HUES48 (cell line): ENCODE data around the gene CLEC1B.
"Not testable (repeated sequence)": the region's sequence is repeated elsewhere in the genome, so short reads cannot be mapped to it uniquely, and the experiment has no call there.

Source experiments
- H3K27ac ChIP-seq: one replicate; pipeline ENCODE4 v1.7.0; 2013; ENCODE audit warnings: low read depth, low read length, inconsistent platforms
- H3K27me3 ChIP-seq: 2 replicates; pipeline ENCODE4 v1.6.1; 2013; ENCODE audit warnings: mild to moderate bottlenecking, low read length; ENCODE audit not compliant: control insufficient read depth, insufficient read depth
- H3K36me3 ChIP-seq: 2 replicates; pipeline ENCODE4 v1.6.1; 2013; ENCODE audit warnings: low read length; ENCODE audit not compliant: control insufficient read depth, insufficient read depth
- H3K4me1 ChIP-seq: 2 replicates; pipeline ENCODE4 v1.6.1; 2013; ENCODE audit warnings: mild to moderate bottlenecking, low read length; ENCODE audit not compliant: control insufficient read depth, insufficient read depth
- H3K4me3 ChIP-seq: 2 replicates; pipeline ENCODE4 v1.5.1; 2013; ENCODE audit warnings: mild to moderate bottlenecking, low read depth, low read length
- H3K9ac ChIP-seq: 2 replicates; pipeline ENCODE4 v1.6.1; 2013; ENCODE audit warnings: mild to moderate bottlenecking, low read depth, low read length, moderate library complexity
- H3K9me3 ChIP-seq: 2 replicates; pipeline ENCODE4 v1.6.1; 2013; ENCODE audit warnings: low read length; ENCODE audit not compliant: control insufficient read depth, insufficient read depth

The CLEC1B gene

DNA sequence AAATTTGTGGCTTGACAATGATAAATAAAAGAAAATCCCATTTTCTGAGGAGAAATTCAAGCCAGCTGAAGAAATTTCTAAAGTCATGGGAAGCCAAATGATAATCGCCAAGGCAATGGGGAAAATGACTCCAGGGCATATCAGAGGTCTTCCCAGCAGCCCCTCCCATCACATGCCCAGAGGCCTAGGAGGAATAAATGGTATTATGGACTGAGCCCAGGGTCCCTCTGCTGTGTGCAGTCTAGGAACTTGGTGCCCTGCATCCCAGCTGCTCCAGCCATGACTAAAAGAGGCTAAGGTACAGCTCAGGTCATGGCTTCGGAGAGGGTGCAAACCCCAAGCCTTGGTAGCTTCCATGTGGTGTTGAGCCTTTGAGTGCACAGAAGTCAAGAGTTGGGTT lies 23.3 kb downstream of the CLEC1B start:
- no peak overlapping the region for H3K9ac ChIP-seq
- H3K9me3 ChIP-seq, result peaks cover 16% of the 10 kb centered on the region
- H3K27ac ChIP-seq, result no peak overlapping the region
- H3K27me3 ChIP-seq, result no peaks in the 10 kb centered on the region
- H3K36me3 ChIP-seq, result no peaks in the 10 kb centered on the region
- no peak overlapping the region for H3K4me3 ChIP-seq
- H3K4me1 ChIP-seq, result no peaks in the 10 kb centered on the region

DNA sequence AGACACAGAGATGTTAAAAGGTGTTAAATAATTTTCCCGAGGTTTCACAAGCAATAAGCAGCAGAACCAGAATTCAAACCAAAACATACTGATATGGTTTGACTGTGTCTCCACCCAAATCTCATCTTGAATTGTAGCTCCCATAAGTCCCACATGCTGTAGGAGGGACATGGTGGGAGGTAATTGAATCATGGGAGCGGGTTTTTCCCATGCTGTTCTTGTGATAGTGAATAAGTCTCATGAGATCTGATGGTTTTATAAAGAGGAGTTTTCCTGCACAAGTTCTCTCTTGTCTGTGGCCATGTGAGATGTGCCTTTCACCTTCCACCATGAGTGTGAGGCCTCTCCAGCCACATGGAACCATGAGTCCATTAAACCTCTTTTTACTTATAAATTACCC lies 24.2 kb downstream of the CLEC1B start:
- H3K9ac ChIP-seq, H3K4me3 ChIP-seq, H3K36me3 ChIP-seq, H3K27ac ChIP-seq, H3K27me3 ChIP-seq, H3K4me1 ChIP-seq: not testable (repeated sequence)
- H3K9me3 ChIP-seq, result peaks cover 16% of the 10 kb centered on the region

DNA sequence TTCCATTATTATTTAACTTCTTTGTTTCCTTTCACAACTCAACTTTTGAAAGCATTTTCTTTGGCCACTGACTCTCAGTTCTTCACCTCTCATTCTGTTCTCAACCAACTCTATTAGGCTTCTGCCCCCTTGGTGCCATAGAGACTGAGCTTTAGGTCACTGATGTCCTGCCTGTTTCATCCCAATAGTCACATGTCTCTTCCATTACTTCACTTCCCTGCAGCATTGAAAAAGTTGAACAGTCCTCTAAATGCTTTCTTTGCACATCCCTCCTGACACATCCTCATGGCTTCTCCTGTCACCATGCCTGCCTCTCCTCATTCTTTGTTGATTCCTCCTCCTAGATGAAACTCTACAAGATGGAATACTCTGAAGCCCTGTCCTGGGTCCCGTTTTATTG lies 25.0 kb downstream of the CLEC1B start:
- Histone ChIP-seq H3K9me3 (peaks cover 16% of the 10 kb centered on the region), H3K27me3 (no peaks in the 10 kb centered on the region), H3K36me3 (no peaks in the 10 kb centered on the region), H3K9ac (no peak overlapping the region), H3K27ac (no peak overlapping the region), H3K4me3 (no peak overlapping the region), H3K4me1 (no peaks in the 10 kb centered on the region)

DNA sequence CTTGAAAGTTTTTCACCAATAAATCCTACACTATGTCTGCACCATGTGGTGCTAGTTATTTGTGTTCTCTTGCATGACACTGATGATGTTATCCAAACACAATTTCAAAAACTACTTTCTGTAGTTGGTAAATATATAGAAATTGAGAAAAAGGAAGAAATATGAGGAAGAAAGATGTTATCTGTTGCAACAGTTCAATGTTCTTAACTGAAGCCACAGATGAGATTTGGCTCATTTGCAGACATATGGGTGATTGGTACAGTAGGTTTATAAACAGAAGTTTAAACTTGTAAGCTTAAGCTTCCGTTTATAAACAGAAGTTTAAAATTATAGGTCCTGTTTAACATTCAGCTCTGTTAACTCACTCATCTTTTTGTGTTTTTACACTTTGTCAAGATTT lies 27.7 kb downstream of the CLEC1B start, which contains the start of gene CLEC12A:
CLEC12A (plus strand) TSS at position 229 of the 400 bp plus-strand sequence. CDS start 188 bp downstream, outside the sequence.
- Histone ChIP-seq H3K9me3 (peaks cover 12% of the 10 kb centered on the region), H3K27ac (no peak within 1 kb of the TSS), H3K9ac (no peak within 1 kb of the TSS), H3K27me3 (no peaks in the 10 kb centered on the region), H3K4me3 (no peak within 1 kb of the TSS), H3K36me3 (no peaks in the 10 kb centered on the region), H3K4me1 (no peaks in the 10 kb centered on the region)

DNA sequence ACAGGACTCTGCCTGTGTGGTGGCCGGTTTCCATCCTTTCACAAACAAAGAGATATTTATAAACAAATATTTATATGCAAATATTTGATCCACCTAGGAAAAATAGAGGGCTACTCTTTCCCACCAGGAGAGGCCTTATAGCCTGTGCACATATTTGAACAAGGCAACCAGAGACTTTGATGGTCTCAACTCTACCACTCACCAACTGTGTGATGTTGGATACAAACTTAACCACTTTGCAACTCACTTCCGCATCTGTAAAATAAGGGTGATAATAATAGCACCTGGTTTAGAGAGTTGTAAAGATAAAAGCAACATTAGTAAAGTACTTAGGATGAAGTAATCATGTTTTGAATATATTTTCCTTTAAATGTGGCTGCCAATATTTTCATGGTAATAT lies 29.2 kb downstream of the CLEC1B start:
- Histone ChIP-seq H3K27ac (no peak overlapping the region), H3K36me3 (no peaks in the 10 kb centered on the region), H3K27me3 (no peaks in the 10 kb centered on the region), H3K4me1 (no peaks in the 10 kb centered on the region), H3K9me3 (no peaks in the 10 kb centered on the region), H3K9ac (no peak overlapping the region), H3K4me3 (no peak overlapping the region)

DNA sequence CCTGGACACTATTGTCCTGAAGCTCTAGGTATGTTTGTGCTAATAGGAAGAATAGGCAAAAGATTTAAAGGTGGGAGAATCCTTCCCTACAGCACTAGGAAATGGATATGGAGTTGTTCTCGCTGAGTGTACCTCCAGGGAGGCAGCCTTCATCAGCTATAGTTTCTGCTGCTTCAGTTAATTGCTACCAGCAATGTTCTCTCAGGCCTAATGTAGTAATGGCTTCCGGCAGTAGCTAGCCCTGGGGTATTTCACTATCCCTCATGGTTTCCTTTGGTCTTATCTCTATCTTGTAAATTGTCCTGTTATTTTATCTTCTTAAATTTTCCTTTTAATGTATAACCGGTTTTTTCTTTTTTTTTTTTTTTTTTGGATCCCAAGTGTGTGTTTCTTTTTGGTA lies 37.0 kb downstream of the CLEC1B start:
- 0 out of 2 replicates have a peak, but pooled peaks cover 3% of the 10 kb centered on the region for H3K4me1 ChIP-seq
- no peaks in the 10 kb centered on the region for H3K36me3 ChIP-seq
- no peaks in the 10 kb centered on the region for H3K27me3 ChIP-seq
- no peak overlapping the region for H3K4me3 ChIP-seq
- no peaks in the 10 kb centered on the region for H3K9me3 ChIP-seq
- no peak overlapping the region for H3K27ac ChIP-seq
- H3K9ac ChIP-seq, result no peak overlapping the region

DNA sequence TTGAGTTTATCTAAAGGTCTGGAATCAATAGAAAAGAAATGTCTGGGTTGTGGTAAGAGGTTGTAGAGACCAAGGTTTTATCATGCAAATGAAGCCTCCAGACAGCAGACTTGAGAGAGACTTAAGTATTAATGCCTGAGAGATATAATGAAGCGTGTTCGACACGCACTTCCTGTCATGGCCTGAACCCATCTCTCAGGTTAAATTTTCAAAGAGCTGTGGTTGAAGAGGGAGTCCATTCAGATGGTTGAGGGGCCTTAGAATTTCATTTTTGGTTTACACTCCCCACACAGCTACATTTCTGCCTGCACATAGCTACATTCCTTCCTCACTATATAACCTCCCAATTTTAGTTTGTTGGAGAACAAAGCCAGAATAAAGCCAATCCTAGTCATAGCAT lies 37.8 kb downstream of the CLEC1B start:
- Histone ChIP-seq H3K27ac (no peak overlapping the region), H3K9ac (no peak overlapping the region), H3K36me3 (no peaks in the 10 kb centered on the region), H3K9me3 (no peaks in the 10 kb centered on the region), H3K4me1 (0 out of 2 replicates have a peak, but pooled peaks cover 3% of the 10 kb centered on the region), H3K27me3 (no peaks in the 10 kb centered on the region), H3K4me3 (no peak overlapping the region)

DNA sequence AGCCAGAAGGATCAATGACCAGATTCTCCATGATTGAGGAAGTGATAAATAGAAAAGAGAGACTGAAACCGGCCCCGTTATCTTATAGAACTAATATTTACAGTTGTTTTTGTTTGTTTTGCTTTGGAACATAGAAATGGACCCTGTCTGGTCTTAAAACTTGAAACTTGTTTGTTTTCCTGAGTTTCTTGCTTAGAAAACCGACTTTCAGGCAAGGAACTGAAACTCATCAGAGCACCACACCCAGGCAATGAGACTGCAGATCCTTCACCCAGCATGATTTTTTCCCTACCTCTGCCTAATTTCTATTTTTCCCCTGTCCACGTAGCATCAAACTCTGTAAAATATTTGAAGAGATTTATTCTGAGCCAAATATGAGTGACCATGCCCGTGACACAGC lies 38.3 kb downstream of the CLEC1B start:
- Histone ChIP-seq H3K36me3 (no peaks in the 10 kb centered on the region), H3K27me3 (no peaks in the 10 kb centered on the region), H3K4me1 (0 out of 2 replicates have a peak, but pooled peaks cover 3% of the 10 kb centered on the region), H3K9ac (no peak overlapping the region), H3K27ac (no peak overlapping the region), H3K4me3 (no peak overlapping the region), H3K9me3 (no peaks in the 10 kb centered on the region)

DNA sequence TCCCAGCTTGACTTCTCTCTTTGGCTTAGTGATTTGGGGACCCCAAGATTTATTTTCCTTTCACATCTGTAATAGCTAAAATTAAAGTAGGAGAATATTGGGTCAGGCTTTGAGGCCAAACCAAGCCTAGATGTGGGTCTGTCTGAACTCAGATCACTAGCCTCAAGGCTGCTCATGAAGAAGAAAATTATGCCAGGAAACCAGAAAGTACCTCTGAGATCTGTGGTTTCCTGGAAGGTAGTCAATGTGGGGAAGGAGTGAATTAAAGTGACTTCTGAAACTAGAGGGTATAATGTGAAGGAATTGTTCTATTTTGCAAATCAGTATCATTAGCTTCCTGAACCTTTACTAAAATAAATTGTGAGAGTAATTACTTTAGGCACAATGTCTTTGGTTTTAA lies 41.1 kb downstream of the CLEC1B start:
- Histone ChIP-seq H3K4me1 (0 out of 2 replicates have a peak, but pooled peaks cover 3% of the 10 kb centered on the region), H3K36me3 (no peaks in the 10 kb centered on the region), H3K9ac (no peak overlapping the region), H3K9me3 (no peaks in the 10 kb centered on the region), H3K4me3 (no peak overlapping the region), H3K27me3 (no peaks in the 10 kb centered on the region), H3K27ac (no peak overlapping the region)

DNA sequence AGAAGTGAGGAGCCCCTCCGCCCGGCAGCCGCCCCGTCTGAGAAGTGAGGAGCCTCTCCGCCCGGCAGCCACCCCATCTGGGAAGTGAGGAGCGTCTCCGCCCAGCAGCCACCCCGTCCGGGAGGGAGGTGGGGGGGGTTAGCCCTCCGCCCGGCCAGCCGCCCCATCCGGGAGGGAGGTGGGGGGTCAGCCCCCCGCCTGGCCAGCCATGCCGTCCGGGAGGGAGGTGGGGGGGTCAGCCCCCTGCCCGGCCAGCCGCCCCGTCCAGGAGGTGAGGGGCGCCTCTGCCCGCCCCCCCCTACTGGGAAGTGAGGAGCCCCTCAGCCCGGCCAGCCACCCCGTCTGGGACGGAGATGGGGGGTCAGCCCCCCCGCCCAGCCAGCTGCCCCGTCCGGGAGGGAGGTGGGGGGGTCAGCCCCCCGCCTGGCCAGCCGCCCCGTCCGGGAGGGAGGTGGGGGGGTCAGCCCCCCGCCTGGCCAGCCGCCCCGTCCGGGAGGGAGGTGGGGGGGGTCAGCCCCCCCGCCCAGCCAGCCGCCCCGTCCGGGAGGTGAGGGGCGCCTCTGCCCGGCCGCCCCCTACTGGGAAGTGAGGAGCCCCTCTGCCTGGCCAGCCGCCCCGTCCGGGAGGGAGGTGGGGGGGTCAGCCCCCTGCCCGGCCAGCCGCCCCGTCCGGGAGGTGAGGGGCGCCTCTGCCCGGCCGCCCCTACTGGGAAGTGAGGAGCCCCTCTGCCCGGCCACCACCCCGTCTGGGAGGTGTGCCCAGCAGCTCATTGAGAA lies 45.8 kb downstream of the CLEC1B start:
- H3K36me3 ChIP-seq, H3K9me3 ChIP-seq, H3K9ac ChIP-seq, H3K27me3 ChIP-seq, H3K4me3 ChIP-seq, H3K4me1 ChIP-seq, H3K27ac ChIP-seq: not testable (repeated sequence)

DNA sequence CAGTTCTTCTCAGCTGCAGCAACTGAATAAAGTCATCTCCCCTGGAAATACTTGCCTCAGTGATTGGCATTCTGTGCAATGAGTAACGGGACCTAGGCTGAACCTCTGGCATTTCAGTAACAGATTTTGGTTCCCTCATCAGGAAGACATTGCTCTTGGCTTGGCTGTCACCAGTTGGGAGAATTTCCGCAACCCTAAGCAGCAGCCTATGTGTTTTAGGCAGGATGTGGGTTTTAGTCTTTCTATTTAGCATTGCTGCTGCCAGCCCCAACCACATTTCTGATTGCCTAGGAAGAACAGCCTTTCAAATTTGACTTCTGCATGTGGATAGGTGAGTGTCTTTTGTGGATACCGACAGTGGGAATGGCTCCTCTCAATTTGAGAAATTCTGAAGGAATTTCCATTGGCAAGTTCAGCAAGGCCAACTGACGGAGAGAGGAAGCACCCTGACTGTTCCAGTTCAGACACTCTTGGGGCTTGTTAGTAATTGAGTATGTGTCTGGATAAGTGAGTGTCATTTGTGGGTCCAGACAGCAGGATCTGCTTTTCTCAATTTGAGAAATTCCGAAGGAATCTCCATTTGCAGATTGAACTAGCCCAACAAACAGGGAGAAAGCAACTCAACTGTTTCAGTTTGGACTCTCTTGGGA lies 47.8 kb downstream of the CLEC1B start:
- Histone ChIP-seq H3K27me3 (no peaks in the 10 kb centered on the region), H3K27ac (no peak overlapping the region), H3K9me3 (0 out of 2 replicates have a peak, but pooled peaks cover 3% of the 10 kb centered on the region), H3K4me1 (no peaks in the 10 kb centered on the region), H3K9ac (no peak overlapping the region), H3K36me3 (no peaks in the 10 kb centered on the region), H3K4me3 (no peak overlapping the region)
